GM23248 (cell line): ENCODE measurements around the gene GALNT13. TPM values are rescaled to one million over a fixed set of nuclear protein-coding genes. Genes with fewer than 3 reads are reported as not detected.

Source experiments
- DNase-seq: peaks from one replicate; pipeline ENCODE4 v3.0.0-alpha.2; 2015
- H2AFZ ChIP-seq: fragments of 200-600 bp; sonication (generic); 2 replicates; pipeline ENCODE4 v1.6.1; 2016; ENCODE audit warnings: antibody characterized with exemption
- H3F3A ChIP-seq: fragments of 200-600 bp; sonication (generic); 2 replicates; pipeline ENCODE4 v1.6.1; 2016; ENCODE audit warnings: mild to moderate bottlenecking, antibody characterized with exemption, mixed run types; ENCODE audit not compliant: insufficient read depth
- H3K27ac ChIP-seq: fragments of 200-600 bp; sonication (generic); 2 replicates; pipeline ENCODE4 v1.5.1; 2016; ENCODE audit warnings: mild to moderate bottlenecking
- H3K27me3 ChIP-seq: fragments of 200-600 bp; sonication (generic); replicated peaks from 2 replicates; pipeline ENCODE4 v1.6.1; 2016; ENCODE audit warnings: mild to moderate bottlenecking; ENCODE audit not compliant: insufficient read depth
- H3K36me3 ChIP-seq: fragments of 200-600 bp; sonication (generic); 2 replicates; pipeline ENCODE4 v1.6.1; 2016; ENCODE audit warnings: low read depth, mild to moderate bottlenecking
- H3K4me1 ChIP-seq: fragments of 200-600 bp; sonication (generic); 2 replicates; pipeline ENCODE4 v1.6.1; 2016; ENCODE audit warnings: mild to moderate bottlenecking; ENCODE audit not compliant: insufficient read depth
- H3K4me2 ChIP-seq: fragments of 200-600 bp; sonication (generic); one replicate; pipeline ENCODE4 v1.6.1; 2016; ENCODE audit warnings: mild to moderate bottlenecking; ENCODE audit not compliant: unreplicated experiment
- H3K4me3 ChIP-seq: fragments of 200-600 bp; sonication (generic); 2 replicates; pipeline ENCODE4 v1.5.1; 2016; ENCODE audit warnings: mild to moderate bottlenecking
- H3K79me2 ChIP-seq: fragments of 200-600 bp; sonication (generic); 2 replicates; pipeline ENCODE4 v1.6.1; 2016; ENCODE audit warnings: mild to moderate bottlenecking; ENCODE audit not compliant: insufficient read depth
- H3K9ac ChIP-seq: fragments of 200-600 bp; sonication (generic); 2 replicates; pipeline ENCODE4 v1.6.1; 2016; ENCODE audit warnings: mild to moderate bottlenecking
- H3K9me2 ChIP-seq: fragments of 200-600 bp; sonication (generic); 2 replicates; pipeline ENCODE4 v1.6.1; 2016; ENCODE audit warnings: mixed run types, mild to moderate bottlenecking, moderate library complexity; ENCODE audit not compliant: insufficient read depth
- H3K9me3 ChIP-seq: fragments of 200-600 bp; sonication (generic); one replicate; pipeline ENCODE4 v1.6.1; 2017; ENCODE audit warnings: low read depth
- H4K20me1 ChIP-seq: fragments of 200-600 bp; sonication (generic); 2 replicates; pipeline ENCODE4 v1.6.0; 2016; ENCODE audit not compliant: insufficient read depth
- EZH2 ChIP-seq: fragments of 200-600 bp; sonication (generic); IDR thresholded peaks from 2 replicates; pipeline ENCODE4 v1.6.1; 2018; ENCODE audit warnings: antibody characterized with exemption, mild to moderate bottlenecking; ENCODE audit not compliant: insufficient read depth, poor library complexity, severe bottlenecking
- EZH2phosphoT487 ChIP-seq: fragments of 200-600 bp; sonication (generic); IDR thresholded peaks from 2 replicates; pipeline ENCODE4 v1.6.1; 2018; ENCODE audit warnings: antibody characterized with exemption, moderate library complexity, mild to moderate bottlenecking, low read depth; ENCODE audit not compliant: insufficient read depth
- WGBS, 2 experiments: methylation state at CpG; one replicate each; pipeline ENCODE4 v1.1.6; 2015 to 2017; ENCODE audit warnings: low lambda C conversion rate in 2 of 2, low coverage in 1 of 2; ENCODE audit errors: missing lambda C conversion rate in 2 of 2; 5-methylcytosine and 5-hydroxymethylcytosine counted together
- in situ Hi-C: fragments of 300-500 bp; cut with MboI; formaldehyde crosslinking; loops from 2 replicates; pipeline ENCODE4 v1.15.0; 2020
- polyA plus RNA-seq: library from polyadenylated mRNA; unstranded; fragments of >200 nt; fragmentation: Nextera tagmentation; extraction: Ambion mirVana; gene quantifications from 2 replicates; pipeline ENCODE4 v1.2.1, GENCODE V29; 2016
- total RNA-seq: library from RNA; depleted of rRNA; stranded (reverse); fragments of >200 nt; shearing (Covaris generic); gene quantifications from 2 replicates; pipeline ENCODE4 v1.2.3, GENCODE V29; 2014

GALNT13 gene
- total and polyA plus RNA-seq, 2 experiments from 2014 or later = 0.11 TPM; not detected in 1

- Histone ChIP-seq H3K4me1 (no peaks in the 10 kb centered on the region), H3F3A (no peaks in the 10 kb centered on the region), H4K20me1 (no peaks in the 10 kb centered on the region), H3K27ac (no peak overlapping the region), H3K4me3 (no peak overlapping the region), H3K79me2 (no peaks in the 10 kb centered on the region), H3K9me2 (no peaks in the 10 kb centered on the region), H2AFZ (no peak overlapping the region), H3K9me3 (no peaks in the 10 kb centered on the region), H3K4me2 (no peak overlapping the region), H3K9ac (no peak overlapping the region), H3K36me3 (no peaks in the 10 kb centered on the region), H3K27me3 (no peaks in the 10 kb centered on the region)
- TF ChIP-seq EZH2 (no peak), EZH2phosphoT487 (no peak)
- in situ Hi-C loops = no loop called here
- DNase-seq = no peak
- WGBS, 2 experiments = 41 to 44% methylated on average over 2 of the region's 2 CpGs
Measured at GRCh38 chr2:154226931-154227330, 355.2 kb downstream of the GALNT13 start.

- no peak overlapping the region for H3K27ac ChIP-seq
- H3K9me3 ChIP-seq = no peaks in the 10 kb centered on the region
- H3K79me2 ChIP-seq = no peaks in the 10 kb centered on the region
- no peaks in the 10 kb centered on the region for H3K9me2 ChIP-seq
- no peaks in the 10 kb centered on the region for H3K27me3 ChIP-seq
- in situ Hi-C loops = no loop called here
- H3K4me1 ChIP-seq = no peaks in the 10 kb centered on the region
- DNase-seq = no peak
- no peak overlapping the region for H3K9ac ChIP-seq
- no peak overlapping the region for H3K4me3 ChIP-seq
- H3K36me3 ChIP-seq = no peaks in the 10 kb centered on the region
- no peaks in the 10 kb centered on the region for H4K20me1 ChIP-seq
- 32 to 37% methylated on average over 3 of the region's 3 CpGs for WGBS, 2 experiments
- TF ChIP-seq EZH2phosphoT487 = no peak
- TF ChIP-seq EZH2 = no peak
- no peak overlapping the region for H2AFZ ChIP-seq
- no peaks in the 10 kb centered on the region for H3F3A ChIP-seq
- no peak overlapping the region for H3K4me2 ChIP-seq
Measured at GRCh38 chr2:154228566-154229280, 357.0 kb downstream of the GALNT13 start.

GRCh38 chr2:154229966-154230365 lies 358.2 kb downstream of the GALNT13 start:
- Histone ChIP-seq H3K36me3 (no peaks in the 10 kb centered on the region), H3K27ac (no peak overlapping the region), H4K20me1 (no peaks in the 10 kb centered on the region), H3K9ac (no peak overlapping the region), H3K4me3 (no peak overlapping the region), H3K27me3 (no peaks in the 10 kb centered on the region), H3K4me1 (no peaks in the 10 kb centered on the region), H3K9me3 (no peaks in the 10 kb centered on the region), H3K4me2 (no peak overlapping the region), H3K79me2 (no peaks in the 10 kb centered on the region), H3K9me2 (no peaks in the 10 kb centered on the region), H3F3A (no peaks in the 10 kb centered on the region), H2AFZ (no peak overlapping the region)
- in situ Hi-C loops = no loop called here
- TF ChIP-seq EZH2 (no peak), EZH2phosphoT487 (no peak)
- DNase-seq = no peak

- H3K27ac ChIP-seq = no peak overlapping the region
- H3K4me3 ChIP-seq = no peak overlapping the region
- H3K9me3 ChIP-seq = no peaks in the 10 kb centered on the region
- H3K9me2 ChIP-seq = no peaks in the 10 kb centered on the region
- 36 to 42% methylated on average over 1 of the region's 1 CpG for WGBS, 2 experiments
- H3K9ac ChIP-seq = no peak overlapping the region
- no peaks in the 10 kb centered on the region for H3F3A ChIP-seq
- no peak for TF ChIP-seq EZH2phosphoT487
- no peaks in the 10 kb centered on the region for H3K27me3 ChIP-seq
- H3K79me2 ChIP-seq = no peaks in the 10 kb centered on the region
- no peak overlapping the region for H3K4me2 ChIP-seq
- in situ Hi-C loops = no loop called here
- no peaks in the 10 kb centered on the region for H3K4me1 ChIP-seq
- no peaks in the 10 kb centered on the region for H3K36me3 ChIP-seq
- H4K20me1 ChIP-seq = no peaks in the 10 kb centered on the region
- H2AFZ ChIP-seq = no peak overlapping the region
- DNase-seq = no peak
Measured at GRCh38 chr2:154231021-154231420, 359.3 kb downstream of the GALNT13 start.

- TF ChIP-seq EZH2 = no peak
- TF ChIP-seq EZH2phosphoT487 = no peak
- H3K27ac ChIP-seq = no peak overlapping the region
- no peak for DNase-seq
- no peaks in the 10 kb centered on the region for H4K20me1 ChIP-seq
- H3K36me3 ChIP-seq = no peaks in the 10 kb centered on the region
- H3K9ac ChIP-seq = no peak overlapping the region
- H3K79me2 ChIP-seq = no peaks in the 10 kb centered on the region
- H2AFZ ChIP-seq = no peak overlapping the region
- no peak overlapping the region for H3K4me2 ChIP-seq
- H3K4me3 ChIP-seq = no peak overlapping the region
- no peaks in the 10 kb centered on the region for H3K27me3 ChIP-seq
- no peaks in the 10 kb centered on the region for H3F3A ChIP-seq
- WGBS, 2 experiments = 18 to 26% methylated on average over 2 of the region's 2 CpGs
- in situ Hi-C loops = no loop called here
- H3K9me2 ChIP-seq = no peaks in the 10 kb centered on the region
- no peaks in the 10 kb centered on the region for H3K4me1 ChIP-seq
- H3K9me3 ChIP-seq = no peaks in the 10 kb centered on the region
Measured at GRCh38 chr2:154233231-154233630, 361.5 kb downstream of the GALNT13 start.
